ENCODE results near the gene ZNF354C.

Gene ZNF354C

DNA sequence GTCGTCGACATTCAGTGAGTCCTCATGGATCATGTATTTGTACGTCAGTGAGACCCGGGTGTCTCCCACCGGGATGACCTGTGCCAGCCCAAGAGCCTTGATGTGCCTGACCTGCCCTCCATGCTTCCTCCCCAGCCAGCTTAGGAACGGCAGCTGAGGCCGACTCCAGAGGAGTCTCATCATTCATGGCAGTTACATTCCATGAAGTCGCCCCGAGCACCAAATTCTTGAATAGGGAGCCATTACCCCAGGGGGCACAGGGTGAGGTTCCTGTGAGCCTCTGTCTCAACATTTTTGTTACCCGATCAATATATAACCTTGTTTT is 67.8 kb downstream of the ZNF354C start:
- DNase-seq: no peak

- DNase-seq: no peak
Measured at GRCh38 chr5:179128976-179129375, 68.8 kb downstream of the ZNF354C start.

- no peak for DNase-seq
Measured at GRCh38 chr5:179129607-179130071, 69.5 kb downstream of the ZNF354C start.

GRCh38 chr5:179130101-179130681 is 70.0 kb downstream of the ZNF354C start:
- DNase-seq: no peak

- DNase-seq: no peak
Measured at GRCh38 chr5:179131321-179131835, 71.2 kb downstream of the ZNF354C start.

DNA sequence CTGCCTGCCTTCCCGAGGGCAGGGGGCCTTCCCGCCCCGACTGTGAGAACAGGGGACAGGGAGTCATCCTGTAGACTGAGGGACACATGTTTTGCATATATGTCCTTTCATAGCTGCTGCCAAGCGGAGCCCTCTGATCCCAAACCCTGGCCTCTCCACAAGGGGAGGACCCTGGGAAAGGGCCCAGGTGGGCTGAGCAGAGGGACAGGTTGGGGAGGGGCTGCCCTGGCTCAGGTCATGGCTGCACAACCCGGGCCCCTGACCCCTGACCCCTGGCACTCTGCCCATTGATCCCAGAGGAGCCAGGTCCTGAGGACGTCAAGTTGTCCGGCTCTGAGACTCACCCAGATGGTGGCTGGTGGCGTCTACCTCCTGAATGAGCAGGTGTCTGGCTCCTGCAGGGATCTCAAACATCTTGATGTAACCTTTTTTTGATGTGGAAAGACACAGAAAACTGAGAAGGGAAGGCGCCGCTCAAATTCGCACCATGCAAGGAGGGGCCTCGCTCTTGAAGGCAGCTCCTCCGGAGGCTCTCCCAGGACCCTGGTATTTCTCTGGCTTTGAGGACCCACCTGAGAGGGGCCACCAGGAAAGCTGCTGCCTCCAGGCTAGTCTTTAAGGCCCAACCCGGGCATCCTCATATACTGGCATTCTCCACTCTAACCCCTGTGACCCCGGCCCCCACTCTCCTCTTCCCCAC is 71.9 kb downstream of the ZNF354C start:
- no peak for DNase-seq

GRCh38 chr5:179132586-179133355 is 72.6 kb downstream of the ZNF354C start:
- DNase-seq: no peak

Data from NCI-H1048 (cell line).